GM21390 (cell line): ENCODE data around the gene B4GALT1.
A peak's percentile ranks its signal among the peaks of the same experiment; 100 is the strongest.

Experiments used
- ATAC-seq: cut with Tn5 transposase; IDR thresholded peaks from one replicate; pipeline ENCODE4 v1.9.1; 2021; ENCODE audit not compliant: unreplicated experiment

The B4GALT1 gene

GRCh38 chr9:33125871-33126823 is 41.0 kb downstream of the B4GALT1 start:
- peak; percentile 42 for ATAC-seq

GRCh38 chr9:33125461-33125860 is 41.7 kb downstream of the B4GALT1 start:
- no peak for ATAC-seq

GRCh38 chr9:33124751-33125381 is 42.3 kb downstream of the B4GALT1 start:
- peak; percentile 59 for ATAC-seq

- no peak for ATAC-seq
Observed at GRCh38 chr9:33124046-33124445, 43.1 kb downstream of the B4GALT1 start.

GRCh38 chr9:33123407-33124031 is 43.6 kb downstream of the B4GALT1 start:
- ATAC-seq = no peak

GRCh38 chr9:33120620-33121019 is 46.5 kb downstream of the B4GALT1 start:
- no peak for ATAC-seq

- no peak for ATAC-seq
Observed at GRCh38 chr9:33117796-33118195, 49.3 kb downstream of the B4GALT1 start.

- no peak for ATAC-seq
Observed at GRCh38 chr9:33117306-33117705, 49.8 kb downstream of the B4GALT1 start.

- peak; percentile 61 for ATAC-seq
Observed at GRCh38 chr9:33116860-33117259, 50.3 kb downstream of the B4GALT1 start.

- no peak for ATAC-seq
Observed at GRCh38 chr9:33114746-33115145, 52.4 kb downstream of the B4GALT1 start.

- ATAC-seq = no peak
Observed at GRCh38 chr9:33113799-33114547, 53.2 kb downstream of the B4GALT1 start.

GRCh38 chr9:33112094-33112493 is 55.0 kb downstream of the B4GALT1 start:
- no peak for ATAC-seq

GRCh38 chr9:33111631-33112030 is 55.5 kb downstream of the B4GALT1 start:
- no peak for ATAC-seq

GRCh38 chr9:33110686-33111085 is 56.5 kb downstream of the B4GALT1 start:
- ATAC-seq = no peak

- ATAC-seq = no peak
Observed at GRCh38 chr9:33109850-33110595, 57.1 kb downstream of the B4GALT1 start.

- no peak for ATAC-seq
Observed at GRCh38 chr9:33109097-33109496, 58.0 kb downstream of the B4GALT1 start.

- no peak for ATAC-seq
Observed at GRCh38 chr9:33108472-33108871, 58.7 kb downstream of the B4GALT1 start.

- ATAC-seq = no peak
Observed at GRCh38 chr9:33107762-33108161, 59.4 kb downstream of the B4GALT1 start.

GRCh38 chr9:33106827-33107621 is 60.1 kb downstream of the B4GALT1 start:
- ATAC-seq = no peak

GRCh38 chr9:33106372-33106771 is 60.8 kb downstream of the B4GALT1 start:
- no peak for ATAC-seq
